Adipocyte (in vitro differentiated cells): ENCODE results near the gene NFATC1.

Experiments used
- DNase-seq: peaks from one replicate; pipeline ENCODE4 v3.0.0-alpha.2; 2015; ENCODE audit warnings: low read depth
- H3K27me3 ChIP-seq: replicated peaks from 2 replicates; pipeline ENCODE4 v1.7.0; 2013; ENCODE audit warnings: mild to moderate bottlenecking, low read length, moderate library complexity; ENCODE audit not compliant: control insufficient read depth, insufficient read depth
- H3K36me3 ChIP-seq: 2 replicates; pipeline ENCODE4 v1.7.0; 2013; ENCODE audit warnings: low read length, mild to moderate bottlenecking, moderate library complexity; ENCODE audit not compliant: control insufficient read depth, insufficient read depth, severe bottlenecking
- H3K4me1 ChIP-seq: 2 replicates; pipeline ENCODE4 v1.7.0; 2013; ENCODE audit warnings: mild to moderate bottlenecking, low read length, moderate library complexity; ENCODE audit not compliant: control insufficient read depth, insufficient read depth
- H3K4me3 ChIP-seq: 2 replicates; pipeline ENCODE4 v1.7.0; 2013; ENCODE audit warnings: mild to moderate bottlenecking, low read length, moderate library complexity
- H3K9ac ChIP-seq: 2 replicates; pipeline ENCODE4 v1.7.0; 2013; ENCODE audit warnings: mild to moderate bottlenecking, low read length, moderate library complexity
- H3K9me3 ChIP-seq: 2 replicates; pipeline ENCODE4 v1.7.0; 2013; ENCODE audit warnings: mild to moderate bottlenecking, low read length, moderate library complexity; ENCODE audit not compliant: control insufficient read depth

Gene NFATC1

DNA sequence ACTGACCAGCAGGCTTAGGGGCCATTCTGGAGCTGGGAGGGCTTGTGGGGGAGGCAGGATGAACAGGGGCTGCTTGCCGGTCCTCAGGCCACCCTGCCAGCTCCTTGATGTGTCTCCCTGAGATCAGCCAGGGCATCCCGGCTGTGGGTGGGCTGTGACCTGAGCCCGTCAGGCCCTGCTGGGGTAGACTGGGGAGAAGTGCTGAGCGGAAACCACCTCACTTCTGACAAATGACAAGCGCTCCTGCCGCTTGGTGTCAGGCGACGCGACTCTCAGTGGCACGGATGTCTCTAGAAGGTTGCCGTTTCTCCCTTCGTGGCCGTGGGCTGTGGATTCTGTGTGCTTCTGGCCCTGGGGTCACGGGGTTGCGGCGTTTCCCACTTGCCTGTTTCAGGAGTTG, 45.7 kb downstream of the NFATC1 start:
- Histone ChIP-seq H3K4me3 (no peak overlapping the region), H3K9ac (no peak overlapping the region), H3K27me3 (no peaks in the 10 kb centered on the region), H3K4me1 (peaks cover 12% of the 10 kb centered on the region), H3K9me3 (no peaks in the 10 kb centered on the region), H3K36me3 (no peaks in the 10 kb centered on the region)
- no peak for DNase-seq

DNA sequence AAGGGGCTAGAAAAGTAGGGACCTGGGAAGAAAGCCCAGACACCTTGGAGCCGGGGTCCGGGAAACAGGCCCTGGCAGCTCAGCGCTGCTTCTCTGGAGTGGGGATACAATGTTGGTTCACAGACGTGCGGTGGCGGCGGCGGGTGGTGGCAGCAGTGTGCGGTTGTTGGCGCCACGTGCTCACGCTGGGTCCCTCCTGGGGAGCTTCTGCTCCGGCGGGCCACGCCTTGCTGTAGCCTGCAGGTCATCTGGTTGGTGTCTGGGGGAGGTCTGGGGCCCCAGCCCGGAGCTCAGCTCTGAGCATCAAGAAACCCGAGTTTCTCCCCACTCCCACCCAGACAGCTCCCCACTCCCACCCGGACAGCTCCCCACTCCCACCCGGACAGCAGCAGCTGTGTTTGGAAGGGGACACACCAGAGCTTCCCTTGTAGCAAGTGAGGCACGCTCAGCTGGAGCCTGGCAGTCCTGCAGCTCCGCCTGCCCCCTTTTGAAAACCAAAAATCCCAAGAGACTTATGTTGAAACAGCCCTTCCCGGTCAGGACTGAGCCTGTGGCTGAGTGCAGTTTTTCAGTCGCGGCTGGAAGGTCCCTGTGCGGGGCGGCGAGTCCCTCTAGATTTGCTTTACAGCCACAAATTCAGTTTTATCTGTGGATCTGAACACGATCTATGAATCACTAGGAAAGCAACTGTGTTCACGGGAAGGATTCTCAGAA, 46.9 kb downstream of the NFATC1 start:
- H3K36me3 ChIP-seq = no peaks in the 10 kb centered on the region
- H3K4me1 ChIP-seq = peaks cover 12% of the 10 kb centered on the region
- no peaks in the 10 kb centered on the region for H3K9me3 ChIP-seq
- no peaks in the 10 kb centered on the region for H3K27me3 ChIP-seq
- DNase-seq = peak; percentile 49
- no peak overlapping the region for H3K4me3 ChIP-seq
- H3K9ac ChIP-seq = no peak overlapping the region

DNA sequence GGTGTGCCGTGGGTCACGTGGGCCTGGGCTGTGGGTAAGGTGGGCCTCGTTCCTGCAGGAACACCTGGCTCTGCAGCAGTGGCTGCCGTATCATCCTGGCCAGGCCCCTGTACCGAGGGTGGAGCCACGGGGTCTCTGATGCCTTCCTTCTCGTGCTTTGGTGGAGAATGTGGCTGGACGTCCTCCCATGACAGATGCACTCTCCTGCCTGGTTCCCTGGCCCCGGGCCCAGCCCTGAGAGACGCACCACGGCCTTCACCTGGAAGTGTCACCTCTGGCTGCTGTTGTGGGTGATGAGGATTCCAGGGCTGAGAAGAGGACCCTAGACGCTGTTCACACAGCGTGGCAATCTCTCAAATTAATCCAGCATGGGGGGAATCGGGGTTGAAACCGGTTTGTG, 49.5 kb downstream of the NFATC1 start:
- DNase-seq = no peak
- Histone ChIP-seq H3K27me3 (no peaks in the 10 kb centered on the region), H3K36me3 (no peaks in the 10 kb centered on the region)

DNA sequence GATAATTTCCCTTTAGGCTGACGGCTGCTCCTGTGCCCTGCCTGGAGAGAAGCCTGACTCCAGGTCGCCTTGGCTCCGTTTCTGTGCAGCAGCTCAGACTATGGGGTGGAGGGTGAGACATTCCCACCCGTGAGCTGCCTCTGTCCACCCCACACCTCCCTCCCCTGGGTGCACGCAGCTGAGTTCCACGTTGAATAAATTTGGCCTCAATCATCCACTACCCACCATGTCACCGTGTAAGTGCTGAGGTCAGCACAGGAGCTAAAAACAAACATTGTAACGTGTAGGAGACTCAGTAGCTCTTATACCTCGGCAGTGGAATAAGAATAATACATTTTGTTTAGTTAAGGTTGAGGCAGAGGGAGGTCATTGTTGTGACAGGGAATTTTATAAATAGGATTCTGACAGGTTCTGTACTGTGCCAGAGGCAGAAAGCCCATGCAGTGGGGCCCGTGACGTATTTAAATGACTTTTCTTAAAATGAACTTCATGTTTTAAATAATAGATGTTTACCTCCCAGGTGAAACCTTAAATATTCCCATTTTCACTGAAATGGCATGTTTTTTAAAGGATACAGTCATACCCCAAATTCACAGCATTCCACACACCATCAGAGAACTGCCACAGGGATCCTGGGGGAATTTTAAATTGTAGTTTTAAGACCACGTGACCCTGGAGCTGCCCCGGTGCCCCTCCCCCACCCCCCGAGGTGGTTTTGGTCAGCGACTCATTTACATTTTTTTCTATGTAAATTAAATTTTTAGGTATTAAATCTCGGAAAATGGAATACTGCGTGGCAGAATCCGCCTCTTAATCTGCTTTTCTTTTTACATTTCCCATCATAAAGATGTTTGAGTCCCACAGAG, 50.2 kb downstream of the NFATC1 start:
- DNase-seq = peak; percentile 19
- no peaks in the 10 kb centered on the region for H3K27me3 ChIP-seq
- no peak overlapping the region for H3K9ac ChIP-seq
- no peak overlapping the region for H3K4me3 ChIP-seq
- peaks cover 12% of the 10 kb centered on the region for H3K4me1 ChIP-seq
- peaks cover 1% of the 10 kb centered on the region for H3K36me3 ChIP-seq
- H3K9me3 ChIP-seq = no peaks in the 10 kb centered on the region

More for the DNA sequence above, 49.5 kb downstream of the NFATC1 start:
- Histone ChIP-seq H3K4me1 (peaks cover 12% of the 10 kb centered on the region), H3K9me3 (no peaks in the 10 kb centered on the region), H3K4me3 (no peak overlapping the region), H3K9ac (no peak overlapping the region)

DNA sequence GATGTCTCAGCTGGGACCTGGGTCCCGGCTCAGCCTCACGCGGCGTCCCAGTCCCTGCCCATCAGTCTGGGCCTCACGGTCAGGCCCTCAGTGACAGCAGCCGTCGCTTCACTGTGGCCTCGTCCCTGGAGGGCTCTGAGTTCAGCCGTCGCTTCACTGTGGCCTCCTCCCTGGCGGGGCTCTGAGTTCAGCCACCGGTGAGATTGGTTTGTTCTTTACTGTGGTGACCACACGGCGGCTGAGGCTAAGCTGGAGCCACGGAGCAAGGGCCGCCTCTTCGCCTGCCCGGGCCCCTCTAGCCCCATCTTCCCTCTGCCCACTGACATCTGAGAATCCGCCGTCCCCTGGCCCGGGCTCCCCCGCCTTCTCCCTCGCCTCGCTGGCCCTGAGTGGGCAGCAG, 51.2 kb downstream of the NFATC1 start:
- DNase-seq = no peak
- Histone ChIP-seq H3K36me3 (peaks cover 3% of the 10 kb centered on the region), H3K9ac (no peak overlapping the region)

DNA sequence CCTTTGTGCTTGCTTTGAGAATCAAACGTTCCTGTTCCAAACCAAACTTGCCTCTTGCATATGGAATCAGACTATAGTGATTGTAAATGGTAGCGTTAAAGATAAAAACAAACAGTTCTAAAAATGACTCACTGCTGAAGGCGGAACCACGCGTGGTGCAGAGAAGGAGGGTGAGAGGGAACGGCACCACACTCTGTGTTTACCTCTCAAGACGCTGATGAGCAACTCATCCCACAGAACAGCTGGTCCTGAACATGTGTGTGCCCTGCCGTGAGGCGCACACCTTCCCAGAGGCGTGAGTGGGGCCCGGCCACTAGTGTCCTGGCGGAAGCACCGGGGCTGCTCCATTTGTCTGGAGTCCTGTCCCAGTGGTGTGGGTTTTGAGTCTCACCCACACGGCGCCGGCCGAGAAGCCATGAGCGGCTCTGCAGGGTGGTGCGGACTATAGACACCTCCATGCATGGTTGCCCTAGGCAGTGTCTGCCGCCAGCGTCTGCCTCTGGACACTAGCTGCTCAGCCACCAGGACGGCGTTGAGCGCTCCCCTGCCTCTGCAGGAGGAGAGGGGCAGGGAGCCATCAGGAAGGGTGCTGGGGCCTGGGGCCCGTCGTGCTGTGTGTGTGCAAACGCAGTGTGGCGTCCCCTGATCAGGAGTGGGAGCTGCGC, 52.1 kb downstream of the NFATC1 start:
- no peak overlapping the region for H3K9ac ChIP-seq
- H3K9me3 ChIP-seq = no peaks in the 10 kb centered on the region
- peaks cover 3% of the 10 kb centered on the region for H3K36me3 ChIP-seq
- H3K4me1 ChIP-seq = peaks cover 7% of the 10 kb centered on the region
- H3K4me3 ChIP-seq = no peak overlapping the region
- no peaks in the 10 kb centered on the region for H3K27me3 ChIP-seq
- no peak for DNase-seq

More for the DNA sequence above, 51.2 kb downstream of the NFATC1 start:
- H3K4me1 ChIP-seq = peaks cover 12% of the 10 kb centered on the region
- no peaks in the 10 kb centered on the region for H3K9me3 ChIP-seq
- H3K27me3 ChIP-seq = no peaks in the 10 kb centered on the region
- H3K4me3 ChIP-seq = no peak overlapping the region

DNA sequence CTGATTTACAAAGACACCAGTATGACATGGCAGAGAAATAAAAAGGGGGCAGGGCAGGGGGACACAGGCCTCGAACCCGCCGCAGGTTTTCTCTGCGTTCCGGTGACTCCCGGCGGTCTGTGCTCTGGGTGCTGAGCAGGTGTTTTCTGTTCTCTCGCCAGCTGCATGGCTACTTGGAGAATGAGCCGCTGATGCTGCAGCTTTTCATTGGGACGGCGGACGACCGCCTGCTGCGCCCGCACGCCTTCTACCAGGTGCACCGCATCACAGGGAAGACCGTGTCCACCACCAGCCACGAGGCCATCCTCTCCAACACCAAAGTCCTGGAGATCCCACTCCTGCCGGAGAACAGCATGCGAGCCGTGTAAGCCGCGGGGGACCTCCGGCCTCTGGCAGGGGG, 52.9 kb downstream of the NFATC1 start:
- Histone ChIP-seq H3K4me3 (no peak overlapping the region), H3K9me3 (no peaks in the 10 kb centered on the region), H3K27me3 (no peaks in the 10 kb centered on the region), H3K4me1 (no peaks in the 10 kb centered on the region), H3K36me3 (peaks cover 3% of the 10 kb centered on the region), H3K9ac (no peak overlapping the region)
- no peak for DNase-seq

DNA sequence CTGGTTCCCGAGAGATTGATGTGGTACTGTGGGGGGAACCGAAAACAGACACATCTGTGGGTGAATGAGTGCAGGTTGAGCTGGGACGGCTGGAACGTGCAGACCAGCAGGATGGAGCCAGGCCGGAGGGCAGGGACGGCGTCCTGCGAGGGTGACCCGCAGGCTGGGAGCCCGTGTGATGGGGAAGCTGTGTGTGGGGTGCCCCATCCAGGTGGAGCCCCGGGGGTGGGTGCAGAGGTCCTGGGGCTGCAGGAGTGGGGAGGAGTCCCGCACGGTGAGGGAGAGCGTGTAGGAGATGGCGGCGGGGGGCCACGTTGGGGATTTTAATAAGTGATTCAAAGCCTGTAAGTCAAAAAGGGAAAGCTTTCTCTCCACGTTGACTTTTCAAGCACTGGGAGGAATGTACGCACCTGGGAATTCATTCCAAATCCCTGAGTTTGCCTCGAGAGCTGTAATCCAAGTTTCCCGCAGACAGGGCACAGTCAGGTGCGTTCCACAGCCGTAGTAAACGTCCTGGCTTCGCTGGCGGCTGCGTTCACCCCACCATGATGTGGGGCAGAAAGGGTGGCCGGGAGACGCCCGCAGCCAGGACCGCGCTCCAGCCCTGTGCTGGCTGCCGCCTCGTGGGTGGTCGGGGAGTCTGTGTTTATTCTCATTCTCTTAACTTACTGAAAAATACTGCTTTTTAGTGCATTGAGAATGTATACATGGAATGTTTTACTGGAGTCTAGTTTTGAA, 54.0 kb downstream of the NFATC1 start:
- Histone ChIP-seq H3K4me3 (no peak overlapping the region), H3K36me3 (peaks cover 3% of the 10 kb centered on the region), H3K9me3 (no peaks in the 10 kb centered on the region), H3K27me3 (no peaks in the 10 kb centered on the region), H3K9ac (no peak overlapping the region), H3K4me1 (no peaks in the 10 kb centered on the region)
- DNase-seq = no peak

DNA sequence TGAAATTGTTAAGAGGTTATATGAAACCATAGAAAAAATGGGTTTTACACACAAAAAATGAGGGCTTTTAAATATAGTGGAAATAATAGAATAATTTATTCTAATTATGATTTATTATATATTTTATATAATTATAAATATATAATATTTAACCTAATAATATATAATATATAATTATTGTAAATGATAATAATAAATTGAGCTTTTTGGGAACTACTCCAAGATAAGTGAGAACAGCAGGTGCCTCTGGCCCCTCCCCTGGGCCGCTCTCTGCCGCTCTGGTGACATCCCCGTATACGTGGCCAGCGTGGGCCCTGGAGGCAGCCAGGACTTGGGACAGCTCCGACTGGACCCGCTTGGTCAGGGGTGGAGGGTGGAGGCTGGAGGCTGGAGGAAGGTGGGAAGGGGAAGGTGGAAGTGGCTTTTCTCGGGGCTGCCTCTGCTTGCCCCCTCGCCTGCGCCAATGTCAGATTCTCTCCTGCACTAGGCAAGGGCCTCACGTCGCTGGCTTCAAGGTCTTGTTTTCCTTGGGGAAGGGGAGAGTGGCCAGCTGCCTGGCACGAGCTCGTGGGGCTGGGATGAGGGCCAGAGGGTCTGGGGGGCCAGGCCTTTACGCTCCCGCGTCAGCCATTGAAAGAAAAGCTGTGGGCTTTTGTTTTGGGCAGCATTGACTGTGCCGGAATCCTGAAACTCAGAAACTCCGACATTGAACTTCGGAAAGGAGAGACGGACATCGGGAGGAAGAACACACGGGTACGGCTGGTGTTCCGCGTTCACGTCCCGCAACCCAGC, 54.8 kb downstream of the NFATC1 start:
- Histone ChIP-seq H3K9me3 (no peaks in the 10 kb centered on the region), H3K4me1 (no peaks in the 10 kb centered on the region), H3K9ac (no peak overlapping the region), H3K4me3 (no peak overlapping the region), H3K36me3 (peaks cover 3% of the 10 kb centered on the region), H3K27me3 (no peaks in the 10 kb centered on the region)
- DNase-seq = no peak

DNA sequence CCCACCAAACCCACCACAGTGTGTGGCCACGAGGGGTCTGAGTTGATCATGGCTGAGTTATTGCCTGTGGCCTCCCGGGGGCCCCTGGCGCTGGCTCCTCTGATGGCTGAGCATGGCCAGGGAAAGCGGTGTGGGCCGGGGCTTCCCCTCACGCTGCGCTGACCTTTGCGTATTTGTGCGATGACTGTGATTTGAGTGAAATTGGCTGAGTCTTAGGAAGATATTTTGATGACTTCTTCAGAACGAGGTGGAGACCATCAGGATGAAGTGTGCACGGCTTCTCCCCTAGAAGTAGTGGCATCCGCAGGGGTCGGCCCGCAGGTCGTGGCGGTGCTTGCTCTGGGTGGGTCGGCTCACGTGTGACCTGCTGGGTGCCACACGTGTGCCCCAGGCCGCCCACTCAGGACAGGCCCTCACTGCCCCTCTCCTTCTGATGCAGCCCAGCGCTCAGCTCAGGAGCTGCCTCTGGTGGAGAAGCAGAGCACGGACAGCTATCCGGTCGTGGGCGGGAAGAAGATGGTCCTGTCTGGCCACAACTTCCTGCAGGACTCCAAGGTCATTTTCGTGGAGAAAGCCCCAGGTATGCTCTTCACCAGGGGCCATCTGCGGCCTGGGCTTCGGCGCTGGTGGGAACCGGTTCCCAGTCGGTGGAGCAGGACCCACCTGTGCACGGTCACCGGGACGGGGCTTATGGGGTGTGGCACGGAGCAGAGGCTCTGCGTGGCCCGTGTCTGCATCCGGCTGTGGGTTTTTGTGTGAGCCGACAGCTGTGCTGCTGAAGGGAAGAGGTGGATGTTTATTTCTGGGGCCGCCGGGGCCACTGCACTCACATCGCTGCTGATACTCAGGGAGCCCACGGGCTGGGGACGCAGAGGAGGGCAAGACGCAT, 55.8 kb downstream of the NFATC1 start:
- Histone ChIP-seq H3K4me3 (no peak overlapping the region), H3K9ac (no peak overlapping the region), H3K27me3 (no peaks in the 10 kb centered on the region), H3K36me3 (peaks cover 3% of the 10 kb centered on the region), H3K4me1 (no peaks in the 10 kb centered on the region), H3K9me3 (no peaks in the 10 kb centered on the region)
- no peak for DNase-seq
